Neural progenitor cell (in vitro differentiated cells): ENCODE measurements around the gene POLE. TPM values are rescaled to one million over a fixed set of nuclear protein-coding genes. Genes with fewer than 3 reads are reported as not detected.

Source experiments
- DNase-seq: peaks from one replicate; pipeline ENCODE4 v3.0.0-alpha.2; 2016; ENCODE audit warnings: low spot score
- H2AFZ ChIP-seq: fragments of 200-600 bp; sonication (generic); replicated peaks from 2 replicates; pipeline ENCODE4 v1.6.1; 2016; ENCODE audit warnings: antibody characterized with exemption
- H3F3A ChIP-seq: fragments of 200-600 bp; sonication (generic); 2 replicates; pipeline ENCODE4 v1.6.1; 2016; ENCODE audit warnings: antibody characterized with exemption, low read depth
- H3K27ac ChIP-seq: fragments of 200-600 bp; sonication (generic); 2 replicates; pipeline ENCODE4 v1.5.1; 2016; ENCODE audit warnings: mild to moderate bottlenecking
- H3K27me3 ChIP-seq: fragments of 200-600 bp; sonication (generic); 2 replicates; pipeline ENCODE4 v1.6.1; 2016; ENCODE audit warnings: mild to moderate bottlenecking, moderate library complexity
- H3K36me3 ChIP-seq: fragments of 200-600 bp; sonication (generic); 2 replicates; pipeline ENCODE4 v1.5.1; 2016
- H3K4me1 ChIP-seq: fragments of 200-600 bp; sonication (generic); 2 replicates; pipeline ENCODE4 v1.6.1; 2016; ENCODE audit warnings: mixed run types
- H3K4me2 ChIP-seq: fragments of 200-600 bp; sonication (generic); 2 replicates; pipeline ENCODE4 v1.6.1; 2016
- H3K4me3 ChIP-seq: fragments of 200-600 bp; sonication (generic); 2 replicates; pipeline ENCODE4 v1.5.1; 2016
- H3K79me2 ChIP-seq: fragments of 200-600 bp; sonication (generic); 2 replicates; pipeline ENCODE4 v1.6.1; 2016; ENCODE audit warnings: low read depth
- H3K9ac ChIP-seq: fragments of 200-600 bp; sonication (generic); 2 replicates; pipeline ENCODE4 v1.6.1; 2016
- H3K9me3 ChIP-seq: fragments of 200-600 bp; sonication (generic); 2 replicates; pipeline ENCODE4 v1.5.1; 2016; ENCODE audit warnings: low read depth
- H4K20me1 ChIP-seq: fragments of 200-600 bp; sonication (generic); 2 replicates; pipeline ENCODE4 v1.6.1; 2016; ENCODE audit warnings: low read depth
- H3K27ac Mint-ChIP-seq: 3 replicates; pipeline ENCODE4 v1.8.0; 2021; ENCODE audit warnings: mixed read lengths
- H3K27me3 Mint-ChIP-seq: 2 replicates; pipeline ENCODE4 v1.8.0; 2022; ENCODE audit warnings: low read depth, mild to moderate bottlenecking, inconsistent platforms, moderate library complexity, mixed read lengths; ENCODE audit not compliant: insufficient read depth
- H3K36me3 Mint-ChIP-seq: 3 replicates; pipeline ENCODE4 v1.8.0; 2021; ENCODE audit warnings: mixed read lengths
- H3K4me1 Mint-ChIP-seq: 3 replicates; pipeline ENCODE4 v1.8.0; 2021; ENCODE audit warnings: mixed read lengths
- H3K4me3 Mint-ChIP-seq: 3 replicates; pipeline ENCODE4 v1.8.0; 2021; ENCODE audit warnings: mild to moderate bottlenecking, moderate library complexity, mixed read lengths
- H3K9me3 Mint-ChIP-seq: 3 replicates; pipeline ENCODE4 v1.8.0; 2020; ENCODE audit warnings: mixed read lengths
- EZH2 ChIP-seq: fragments of 200-600 bp; sonication (generic); IDR thresholded peaks from 2 replicates; pipeline ENCODE4 v1.6.1; 2017; ENCODE audit warnings: antibody characterized with exemption, mild to moderate bottlenecking, moderate library complexity
- EZH2phosphoT487 ChIP-seq: fragments of 200-600 bp; sonication (generic); IDR thresholded peaks from 2 replicates; pipeline ENCODE4 v1.6.1; 2017; ENCODE audit warnings: antibody characterized with exemption
- total RNA-seq: library from RNA; depleted of rRNA; stranded (reverse); fragments of >200 nt; gene quantifications from 2 replicates; pipeline ENCODE4 v1.2.3, GENCODE V29; 2015; ENCODE audit warnings: low replicate concordance
- TF ChIP-seq, protein P1 (sequence below): fragments of 200-600 bp; sonication (generic); IDR thresholded peaks from 2 replicates; pipeline ENCODE4 v1.5.1; 2017; ENCODE audit warnings: antibody characterized with exemption, mild to moderate bottlenecking

The POLE gene
- total RNA-seq, 1 donor from 2014 or later, result 46.8 TPM

DNA sequence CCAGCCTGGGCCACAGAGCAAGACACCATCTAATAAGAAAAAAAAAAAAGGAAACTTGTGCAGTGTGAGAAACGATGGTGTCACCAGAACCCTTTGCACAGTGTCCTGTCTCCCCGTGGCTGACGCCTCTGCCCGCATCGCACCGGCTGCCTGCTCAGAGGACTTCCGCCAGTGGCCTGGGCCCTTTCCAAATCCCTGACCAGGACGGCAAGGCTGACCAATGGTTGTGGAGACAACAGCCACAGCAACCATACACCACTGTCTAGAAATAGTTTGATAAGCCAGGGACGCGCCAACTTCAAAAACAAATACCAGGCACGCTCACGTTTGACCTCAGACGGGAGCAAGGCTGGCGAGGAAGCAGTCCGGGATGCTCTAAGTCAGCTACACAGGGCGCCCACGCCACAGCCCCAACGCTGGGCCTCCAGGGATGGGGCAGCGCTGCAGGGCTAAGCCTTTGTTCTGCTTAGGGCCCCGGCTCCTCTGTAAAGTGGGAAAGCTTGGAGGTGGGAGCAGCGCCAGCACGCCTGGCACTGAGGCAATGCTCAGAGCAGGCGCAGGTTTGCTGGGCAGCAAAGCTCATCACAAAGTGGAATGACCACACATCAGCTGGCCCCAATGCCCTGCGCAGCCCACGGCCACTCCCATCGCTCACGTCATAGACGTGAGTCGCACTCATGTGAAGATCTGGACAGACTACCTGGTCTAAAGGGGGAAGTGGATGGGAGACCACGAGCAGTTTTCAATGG lies 36.0 kb upstream of the POLE start:
- H4K20me1 ChIP-seq, result no peaks in the 10 kb centered on the region
- no peak overlapping the region for H3K4me3 ChIP-seq
- Mint-ChIP-seq H3K4me3 (no peak overlapping the region), H3K27ac (no peak overlapping the region), H3K9me3 (no peaks in the 10 kb centered on the region), H3K36me3 (peaks cover 35% of the 10 kb centered on the region), H3K4me1 (no peaks in the 10 kb centered on the region), H3K27me3 (peaks cover 9% of the 10 kb centered on the region)
- H3K36me3 ChIP-seq, result no peaks in the 10 kb centered on the region
- H3K4me2 ChIP-seq, result no peak overlapping the region
- H3K9me3 ChIP-seq, result no peaks in the 10 kb centered on the region
- TF ChIP-seq EZH2phosphoT487 (no peak), EZH2 (no peak)
- TF ChIP-seq, protein P1, sequence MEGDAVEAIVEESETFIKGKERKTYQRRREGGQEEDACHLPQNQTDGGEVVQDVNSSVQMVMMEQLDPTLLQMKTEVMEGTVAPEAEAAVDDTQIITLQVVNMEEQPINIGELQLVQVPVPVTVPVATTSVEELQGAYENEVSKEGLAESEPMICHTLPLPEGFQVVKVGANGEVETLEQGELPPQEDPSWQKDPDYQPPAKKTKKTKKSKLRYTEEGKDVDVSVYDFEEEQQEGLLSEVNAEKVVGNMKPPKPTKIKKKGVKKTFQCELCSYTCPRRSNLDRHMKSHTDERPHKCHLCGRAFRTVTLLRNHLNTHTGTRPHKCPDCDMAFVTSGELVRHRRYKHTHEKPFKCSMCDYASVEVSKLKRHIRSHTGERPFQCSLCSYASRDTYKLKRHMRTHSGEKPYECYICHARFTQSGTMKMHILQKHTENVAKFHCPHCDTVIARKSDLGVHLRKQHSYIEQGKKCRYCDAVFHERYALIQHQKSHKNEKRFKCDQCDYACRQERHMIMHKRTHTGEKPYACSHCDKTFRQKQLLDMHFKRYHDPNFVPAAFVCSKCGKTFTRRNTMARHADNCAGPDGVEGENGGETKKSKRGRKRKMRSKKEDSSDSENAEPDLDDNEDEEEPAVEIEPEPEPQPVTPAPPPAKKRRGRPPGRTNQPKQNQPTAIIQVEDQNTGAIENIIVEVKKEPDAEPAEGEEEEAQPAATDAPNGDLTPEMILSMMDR, result no peak
- no peaks in the 10 kb centered on the region for H3K4me1 ChIP-seq
- H3K27ac ChIP-seq, result no peak overlapping the region
- no peak for DNase-seq
- H2AFZ ChIP-seq, result no peak overlapping the region
- H3K9ac ChIP-seq, result no peak overlapping the region
- H3F3A ChIP-seq, result no peaks in the 10 kb centered on the region
- no peaks in the 10 kb centered on the region for H3K79me2 ChIP-seq
- H3K27me3 ChIP-seq, result no peaks in the 10 kb centered on the region

DNA sequence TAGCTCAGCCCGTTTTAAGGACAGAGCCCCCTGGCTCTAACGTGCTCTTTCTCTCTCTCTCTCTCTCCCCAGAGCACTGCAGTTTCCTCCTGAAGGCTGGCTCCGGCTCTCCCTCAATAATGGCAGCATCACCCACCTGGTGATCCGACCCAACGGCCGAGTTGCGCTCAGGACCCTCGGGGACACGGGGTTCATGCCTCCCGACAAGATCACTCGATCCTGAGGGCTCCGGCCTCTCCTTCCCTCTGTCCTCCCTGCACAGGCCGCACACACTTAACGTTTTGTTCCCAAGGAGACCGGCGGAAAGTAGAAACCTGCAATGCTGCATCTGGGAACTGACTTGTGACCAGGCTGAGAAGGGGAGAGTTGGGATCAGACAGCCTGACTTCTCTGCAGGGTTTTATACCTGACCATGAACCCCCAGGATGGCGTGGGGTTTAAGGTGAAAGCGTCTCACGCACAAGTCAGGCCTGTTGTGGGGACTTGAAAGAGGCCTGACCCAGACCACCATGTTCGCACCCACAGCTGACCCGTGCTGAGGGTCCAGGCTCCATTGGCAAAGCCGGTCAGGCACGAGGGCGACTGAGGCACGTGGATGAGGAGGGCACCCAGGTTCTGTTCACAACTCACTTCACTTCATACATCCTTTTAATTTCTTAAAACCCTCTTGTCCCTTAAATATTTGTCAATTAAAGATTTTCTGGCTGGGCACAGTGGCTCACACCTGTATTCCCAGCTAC lies 33.6 kb upstream of the POLE start:
- Histone ChIP-seq H3K9ac (no peak overlapping the region), H3K27me3 (no peaks in the 10 kb centered on the region), H3F3A (no peaks in the 10 kb centered on the region), H3K4me2 (no peak overlapping the region), H3K79me2 (no peaks in the 10 kb centered on the region), H3K27ac (no peak overlapping the region), H3K9me3 (no peaks in the 10 kb centered on the region), H4K20me1 (no peaks in the 10 kb centered on the region), H3K4me3 (no peak overlapping the region), H3K4me1 (no peaks in the 10 kb centered on the region), H2AFZ (no peak overlapping the region), H3K36me3 (no peaks in the 10 kb centered on the region)
- Mint-ChIP-seq H3K9me3 (no peaks in the 10 kb centered on the region), H3K27ac (no peak overlapping the region), H3K27me3 (peaks cover 7% of the 10 kb centered on the region), H3K4me1 (no peaks in the 10 kb centered on the region), H3K36me3 (peaks cover 28% of the 10 kb centered on the region), H3K4me3 (no peak overlapping the region)
- TF ChIP-seq EZH2 (no peak), EZH2phosphoT487 (no peak)
- TF ChIP-seq, protein P1, result no peak
- no peak for DNase-seq

DNA sequence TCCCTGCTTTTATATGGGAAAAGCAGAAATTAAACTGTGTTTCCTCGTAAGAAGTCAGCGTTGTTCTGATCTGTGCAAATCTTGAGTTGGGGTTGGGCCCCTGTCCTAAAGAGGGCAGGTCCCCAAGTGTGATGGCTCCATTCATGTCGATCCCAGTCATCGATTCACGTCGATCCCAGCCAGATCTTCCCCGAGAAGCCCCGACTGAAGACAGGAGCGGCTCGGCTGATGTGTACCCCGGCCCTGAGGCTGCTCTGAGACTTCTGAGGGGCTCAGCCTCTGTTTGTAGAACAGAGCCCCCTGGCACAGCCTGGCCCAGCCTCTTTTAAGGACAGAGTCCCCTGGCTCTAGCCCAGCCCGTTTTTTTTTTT lies 32.8 kb upstream of the POLE start:
- Mint-ChIP-seq H3K4me3 (no peak overlapping the region), H3K27me3 (peaks cover 7% of the 10 kb centered on the region), H3K27ac (no peak overlapping the region), H3K36me3 (peaks cover 20% of the 10 kb centered on the region), H3K4me1 (no peaks in the 10 kb centered on the region), H3K9me3 (no peaks in the 10 kb centered on the region)
- Histone ChIP-seq H3K9ac (no peak overlapping the region), H3K27ac (no peak overlapping the region), H2AFZ (no peak overlapping the region), H3K4me1 (no peaks in the 10 kb centered on the region), H3K9me3 (no peaks in the 10 kb centered on the region), H3K4me2 (no peak overlapping the region), H3F3A (no peaks in the 10 kb centered on the region), H3K4me3 (no peak overlapping the region), H4K20me1 (no peaks in the 10 kb centered on the region), H3K79me2 (no peaks in the 10 kb centered on the region), H3K27me3 (no peaks in the 10 kb centered on the region), H3K36me3 (no peaks in the 10 kb centered on the region)
- no peak for DNase-seq
- TF ChIP-seq, protein P1, result no peak
- no peak for TF ChIP-seq EZH2phosphoT487
- no peak for TF ChIP-seq EZH2
